HG02885 (cell line): ENCODE results near the gene TTC3.

Experiments used
- ATAC-seq: cut with Tn5 transposase; IDR thresholded peaks from one replicate; pipeline ENCODE4 v1.9.1; 2021; ENCODE audit warnings: mild to moderate bottlenecking; ENCODE audit not compliant: unreplicated experiment, poor library complexity

Gene TTC3

GRCh38 chr21:37146320-37147235 is 73.5 kb downstream of the TTC3 start:
- no peak for ATAC-seq

- ATAC-seq = no peak
These were observed 76.4 kb downstream of the TTC3 start for GRCh38 chr21:37149411-37149810.

GRCh38 chr21:37153196-37153934 is 80.3 kb downstream of the TTC3 start:
- ATAC-seq = no peak

GRCh38 chr21:37153935-37154350 is 80.9 kb downstream of the TTC3 start:
- no peak for ATAC-seq

GRCh38 chr21:37155186-37155585 is 82.1 kb downstream of the TTC3 start:
- no peak for ATAC-seq

- ATAC-seq = no peak
These were observed 84.9 kb downstream of the TTC3 start for GRCh38 chr21:37157938-37158337.

- ATAC-seq = no peak
These were observed 86.2 kb downstream of the TTC3 start for GRCh38 chr21:37159053-37159776.

- ATAC-seq = no peak
These were observed 86.9 kb downstream of the TTC3 start for GRCh38 chr21:37159949-37160348.

GRCh38 chr21:37164742-37165141 is 91.7 kb downstream of the TTC3 start:
- ATAC-seq = no peak

GRCh38 chr21:37165586-37165985 is 92.5 kb downstream of the TTC3 start:
- ATAC-seq = no peak

GRCh38 chr21:37166733-37167132 is 93.7 kb downstream of the TTC3 start:
- ATAC-seq = no peak

- ATAC-seq = no peak
These were observed 95.6 kb downstream of the TTC3 start for GRCh38 chr21:37168666-37169065.

- ATAC-seq = no peak
These were observed 99.6 kb downstream of the TTC3 start for GRCh38 chr21:37172646-37173045.

GRCh38 chr21:37176716-37177115 is 103.7 kb downstream of the TTC3 start:
- no peak for ATAC-seq

- ATAC-seq = no peak
These were observed 108.0 kb downstream of the TTC3 start for GRCh38 chr21:37181059-37181458.

GRCh38 chr21:37182222-37182621 is 109.2 kb downstream of the TTC3 start:
- no peak for ATAC-seq

- ATAC-seq = no peak
These were observed 110.7 kb downstream of the TTC3 start for GRCh38 chr21:37183749-37184148.

GRCh38 chr21:37184784-37185593 is 111.9 kb downstream of the TTC3 start:
- peak; percentile 51 for ATAC-seq

GRCh38 chr21:37186983-37187382 is 113.9 kb downstream of the TTC3 start:
- ATAC-seq = no peak

- no peak for ATAC-seq
These were observed 115.8 kb downstream of the TTC3 start for GRCh38 chr21:37188825-37189224.
